GM12892 (cell line): Measurements from ENCODE around the gene SLC41A3.

Experiments
- POLR2A ChIP-seq: IDR thresholded peaks from 2 replicates; pipeline ENCODE4 v1.6.1; 2011; ENCODE audit warnings: low read depth, low read length, control low read depth
- POLR2AphosphoS5 ChIP-seq: IDR thresholded peaks from 2 replicates; pipeline ENCODE4 v1.6.1; 2011; ENCODE audit warnings: low read depth, low read length, control low read depth
- TAF1 ChIP-seq: IDR thresholded peaks from 2 replicates; pipeline ENCODE4 v1.6.1; 2011; ENCODE audit warnings: low read depth, mild to moderate bottlenecking, control low read depth, low read length, borderline replicate concordance

DNA sequence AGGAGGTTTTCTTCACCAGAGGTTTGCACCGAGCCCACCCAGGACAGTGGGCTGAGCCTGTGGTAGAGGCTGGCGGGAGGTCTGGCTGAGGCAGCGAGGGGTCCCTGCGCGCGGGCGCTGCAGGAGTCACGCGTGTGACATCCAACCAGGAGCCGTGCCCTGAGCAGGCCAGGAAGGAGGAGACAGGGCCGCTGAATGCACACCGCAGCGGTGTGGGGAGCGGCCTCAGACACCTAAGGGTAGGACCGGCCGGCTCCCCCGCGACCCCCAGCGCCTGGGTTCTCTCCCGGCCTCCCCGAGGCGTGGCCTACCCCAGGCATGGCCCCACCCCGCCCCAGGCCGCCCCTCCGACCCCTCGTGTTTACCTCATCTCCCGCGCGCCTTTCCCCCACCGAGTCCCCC lies 412 bp downstream of the SLC41A3 start:
- TF ChIP-seq POLR2A (no peak; the same call in 1 of the 2 replicates), TAF1 (no peak), POLR2AphosphoS5 (no peak)
